H9 (cell line): ENCODE measurements around the gene SPHK2. TPM values are rescaled to one million over a fixed set of nuclear protein-coding genes. Genes with fewer than 3 reads are reported as not detected.

Experiments used
- DNase-seq: peaks from one replicate; pipeline ENCODE4 v3.0.0-alpha.2; 2017
- H2AFZ ChIP-seq: one replicate; pipeline ENCODE4 v1.6.1; 2013; ENCODE audit warnings: mild to moderate bottlenecking, low read length, control low read depth, moderate library complexity
- H2AK5ac ChIP-seq: 2 replicates; pipeline ENCODE4 v1.6.1; 2013; ENCODE audit warnings: low read length, control low read depth, mixed read lengths; ENCODE audit not compliant: insufficient read length
- H2BK120ac ChIP-seq: one replicate; pipeline ENCODE4 v1.6.1; 2013; ENCODE audit warnings: low read depth, mild to moderate bottlenecking, low read length, control low read depth, inconsistent platforms; ENCODE audit not compliant: poor library complexity, severe bottlenecking
- H2BK12ac ChIP-seq: 2 replicates; pipeline ENCODE4 v1.6.1; 2013; ENCODE audit warnings: low read length, control low read depth, mixed read lengths, low read depth; ENCODE audit not compliant: insufficient read length
- H2BK15ac ChIP-seq: 2 replicates; pipeline ENCODE4 v1.6.1; 2013; ENCODE audit warnings: low read depth, low read length, control low read depth
- H2BK20ac ChIP-seq: one replicate; pipeline ENCODE4 v1.6.1; 2013; ENCODE audit warnings: low read depth, mild to moderate bottlenecking, low read length, control low read depth, inconsistent platforms; ENCODE audit not compliant: poor library complexity, severe bottlenecking
- H2BK5ac ChIP-seq: 2 replicates; pipeline ENCODE4 v1.6.1; 2013; ENCODE audit warnings: low read length, control low read depth, mixed read lengths; ENCODE audit not compliant: insufficient read length
- H3K14ac ChIP-seq: 2 replicates; pipeline ENCODE4 v1.6.1; 2013; ENCODE audit warnings: low read length, control low read depth; ENCODE audit not compliant: insufficient read depth
- H3K18ac ChIP-seq: 2 replicates; pipeline ENCODE4 v1.6.1; 2013; ENCODE audit warnings: low read depth, mild to moderate bottlenecking, mixed read lengths, low read length, control low read depth; ENCODE audit not compliant: insufficient read length
- H3K23ac ChIP-seq: 2 replicates; pipeline ENCODE4 v1.6.1; 2013; ENCODE audit warnings: low read length, control low read depth, mixed read lengths, low read depth; ENCODE audit not compliant: insufficient read length
- H3K23me2 ChIP-seq: 2 replicates; pipeline ENCODE4 v1.6.1; 2013; ENCODE audit warnings: low read depth, mild to moderate bottlenecking, mixed read lengths, low read length, control low read depth; ENCODE audit not compliant: insufficient read length, poor library complexity, severe bottlenecking
- H3K27ac ChIP-seq: 2 replicates; pipeline ENCODE4 v1.5.1; 2013; ENCODE audit warnings: low read length, control low read depth, mixed read lengths, low read depth; ENCODE audit not compliant: insufficient read length
- H3K27me3 ChIP-seq: 2 replicates; pipeline ENCODE4 v1.6.1; 2013; ENCODE audit warnings: low read length, control low read depth, inconsistent platforms; ENCODE audit not compliant: insufficient read depth
- H3K4ac ChIP-seq: 2 replicates; pipeline ENCODE4 v1.6.1; 2013; ENCODE audit warnings: low read depth, mild to moderate bottlenecking, control low read depth, inconsistent platforms, low read length, moderate library complexity
- H3K4me1 ChIP-seq: 2 replicates; pipeline ENCODE4 v1.6.1; 2013; ENCODE audit warnings: low read length, control low read depth, inconsistent platforms; ENCODE audit not compliant: insufficient read depth
- H3K4me2 ChIP-seq: 2 replicates; pipeline ENCODE4 v1.6.1; 2013; ENCODE audit warnings: low read length, control low read depth, mixed read lengths; ENCODE audit not compliant: insufficient read length, insufficient read depth
- H3K56ac ChIP-seq: 2 replicates; pipeline ENCODE4 v1.6.1; 2013; ENCODE audit warnings: low read depth, mild to moderate bottlenecking, mixed read lengths, low read length, control low read depth; ENCODE audit not compliant: insufficient read length
- H3K79me1 ChIP-seq: 2 replicates; pipeline ENCODE4 v1.6.1; 2013; ENCODE audit warnings: low read depth, mild to moderate bottlenecking, moderate library complexity, low read length, control low read depth, inconsistent platforms; ENCODE audit not compliant: insufficient read depth, poor library complexity, severe bottlenecking
- H3K79me2 ChIP-seq: 2 replicates; pipeline ENCODE4 v1.6.1; 2013; ENCODE audit warnings: low read length, control low read depth, inconsistent platforms; ENCODE audit not compliant: insufficient read depth
- H3K9ac ChIP-seq: 2 replicates; pipeline ENCODE4 v1.6.1; 2013; ENCODE audit warnings: low read length, control low read depth, mixed read lengths; ENCODE audit not compliant: insufficient read length; ENCODE audit errors: extremely low read depth
- H3K9me3 ChIP-seq: one replicate; pipeline ENCODE4 v1.6.1; 2013; ENCODE audit warnings: low read depth, low read length, inconsistent platforms; ENCODE audit not compliant: control insufficient read depth
- H3T11ph ChIP-seq: one replicate; pipeline ENCODE4 v1.6.1; 2013; ENCODE audit warnings: mild to moderate bottlenecking, low read length, control low read depth, inconsistent platforms
- H4K20me1 ChIP-seq: one replicate; pipeline ENCODE4 v1.6.1; 2013; ENCODE audit not compliant: control insufficient read depth, insufficient read length, insufficient read depth
- H4K5ac ChIP-seq: 2 replicates; pipeline ENCODE4 v1.6.1; 2013; ENCODE audit warnings: low read depth, mild to moderate bottlenecking, mixed read lengths, low read length, control low read depth; ENCODE audit not compliant: insufficient read length
- H4K8ac ChIP-seq: replicated peaks from 2 replicates; pipeline ENCODE4 v1.6.1; 2013; ENCODE audit warnings: low read length, control low read depth, mixed read lengths, low read depth; ENCODE audit not compliant: insufficient read length
- H4K91ac ChIP-seq: 2 replicates; pipeline ENCODE4 v1.6.1; 2013; ENCODE audit warnings: low read depth, mild to moderate bottlenecking, moderate library complexity, mixed read lengths, low read length, control low read depth; ENCODE audit not compliant: insufficient read length
- H3K27ac Mint-ChIP-seq, 3 experiments: 2 replicates in 2 of 3; 3 replicates in 1 of 3; pipeline ENCODE4 v1.8.0; 2020 to 2021; ENCODE audit warnings: mixed read lengths in 3 of 3, mild to moderate bottlenecking in 1 of 3, moderate library complexity in 1 of 3
- H3K27me3 Mint-ChIP-seq: 2 replicates; pipeline ENCODE4 v1.8.0; 2021; ENCODE audit warnings: low read depth, mild to moderate bottlenecking, moderate library complexity, mixed read lengths
- H3K36me3 Mint-ChIP-seq, 3 experiments: 2 replicates in 2 of 3; 3 replicates in 1 of 3; pipeline ENCODE4 v1.8.0; 2020 to 2021; ENCODE audit warnings: low read depth in 3 of 3, mixed read lengths in 3 of 3; ENCODE audit not compliant: insufficient read depth in 1 of 3
- H3K4me1 Mint-ChIP-seq, 2 experiments: 2 replicates each; pipeline ENCODE4 v1.8.0; 2020; ENCODE audit warnings: mixed read lengths in 2 of 2
- H3K4me3 Mint-ChIP-seq, 2 experiments: 2 replicates in 1 of 2; 3 replicates in 1 of 2; pipeline ENCODE4 v1.8.0; 2020 to 2021; ENCODE audit warnings: mild to moderate bottlenecking in 2 of 2, mixed read lengths in 2 of 2, moderate library complexity in 1 of 2
- H3K9me3 Mint-ChIP-seq, 2 experiments: 2 replicates in 1 of 2; 3 replicates in 1 of 2; pipeline ENCODE4 v1.8.0; 2020; ENCODE audit warnings: mild to moderate bottlenecking in 2 of 2, mixed read lengths in 2 of 2, moderate library complexity in 1 of 2
- CTCF ChIP-seq: fragments of 200-600 bp; sonication (generic); conservative IDR thresholded peaks from 3 replicates; pipeline ENCODE4 v1.8.0; 2021; ENCODE audit warnings: antibody characterized with exemption, mild to moderate bottlenecking
- WGBS: extraction: QIAGEN DNeasy Blood & Tissue Kit; methylation state at CpG from one replicate; pipeline ENCODE4 v1.1.7; 2013; ENCODE audit warnings: missing lambda C conversion rate, low lambda C conversion rate, mixed read lengths; ENCODE audit not compliant: insufficient read length; ENCODE audit errors: extremely low coverage; 5-methylcytosine and 5-hydroxymethylcytosine counted together
- total RNA-seq: library from RNA; stranded (reverse); gene quantifications from 2 replicates; pipeline ENCODE4 v1.2.1, GENCODE V29; 2021

Gene SPHK2
- total RNA-seq, 1 experiment from 2014 or later, result 57.2 TPM

- WGBS, result no CpG with 5 or more reads among the region's 29 CpGs
- Histone ChIP-seq H3K23ac (no peak overlapping the region), H2AFZ (no peak overlapping the region), H3K18ac (peak overlapping the region; percentile 90), H2BK20ac (no peak overlapping the region), H3K56ac (no peak overlapping the region), H3T11ph (peak overlapping the region; percentile 61), H3K4me2 (peak overlapping the region; percentile 63), H4K5ac (no peak overlapping the region), H2AK5ac (no peak overlapping the region), H3K79me1 (no peaks in the 10 kb centered on the region), H2BK15ac (no peak overlapping the region), H2BK12ac (peak overlapping the region; percentile 31), H3K27ac (peak overlapping the region; percentile 60), H3K4ac (no peak overlapping the region; the same call in 1 of the 2 replicates), H3K79me2 (no peaks in the 10 kb centered on the region), H4K8ac (no peak overlapping the region), H3K9me3 (no peaks in the 10 kb centered on the region), H3K4me1 (peaks cover 7% of the 10 kb centered on the region; the same call in 1 of the 2 replicates), H3K9ac (peak overlapping the region; percentile 41), H3K14ac (peak overlapping the region; percentile 49; the same call in 1 of the 2 replicates), H4K20me1 (no peaks in the 10 kb centered on the region), H4K91ac (no peak overlapping the region), H3K27me3 (no peaks in the 10 kb centered on the region; the same call in 1 of the 2 replicates), H3K23me2 (peaks cover 21% of the 10 kb centered on the region), H2BK5ac (no peak overlapping the region), H2BK120ac (peak overlapping the region; percentile 97)
- peaks cover 32 to 49% of the 10 kb centered on the region in 2 experiments for H3K4me1 Mint-ChIP-seq
- H3K36me3 Mint-ChIP-seq, result peaks cover 14 to 40% (median 35%) of the 10 kb centered on the region in 3 experiments
- peak; percentile 37; the same call in 1 of the 3 replicates for TF ChIP-seq CTCF
- peak overlapping the region; percentile 82 to 89 for H3K4me3 Mint-ChIP-seq
- H3K9me3 Mint-ChIP-seq, result no peaks in the 10 kb centered on the region; a peak in 1 of 5 replicates
- H3K27me3 Mint-ChIP-seq, result peaks cover 4% of the 10 kb centered on the region
- H3K27ac Mint-ChIP-seq, result peak overlapping the region; percentile 97 to 99 (median 99)
- DNase-seq, result peak; percentile 97
Measured at GRCh38 chr19:48637948-48638830, 18.9 kb downstream of the SPHK2 start.
